Gastroesophageal sphincter (tissue), 4 donors: ENCODE data around the gene ATMIN. TPM values are rescaled to one million over a fixed set of nuclear protein-coding genes. Genes with fewer than 3 reads are reported as not detected.

Experiments
- ATAC-seq: fragments of 150-250 bp; one replicate; pipeline ENCODE4 v1.9.1; 2016; ENCODE audit warnings: mild to moderate bottlenecking, moderate library complexity
- H3K27ac ChIP-seq, 4 donors: fragments of 200-600 bp; sonication (generic) in 3 of 4; 1 replicate in 3 of 4; 2 replicates in 1 of 4; pipeline ENCODE4 v1.5.1; 2016 to 2019
- H3K27me3 ChIP-seq: fragments of 200-600 bp; sonication (generic); one replicate; pipeline ENCODE4 v1.5.1; 2019
- H3K36me3 ChIP-seq, 2 donors: fragments of 200-600 bp; sonication (generic); one replicate each; pipeline ENCODE4 v1.5.1; 2019; ENCODE audit warnings: control low read depth in 1 of 2
- H3K4me1 ChIP-seq, 3 donors: fragments of 200-600 bp; sonication (generic); 1 replicate in 2 of 3; 2 replicates in 1 of 3; pipeline ENCODE4 v1.5.1; 2016 to 2019; ENCODE audit warnings: control low read depth in 2 of 3
- H3K4me3 ChIP-seq, 2 donors: fragments of 200-600 bp; sonication (generic); one replicate each; pipeline ENCODE4 v1.5.1; 2019; ENCODE audit warnings: mild to moderate bottlenecking in 1 of 2, moderate library complexity in 1 of 2
- H3K9me3 ChIP-seq, 3 donors: fragments of 200-600 bp; sonication (generic); one replicate each; pipeline ENCODE4 v1.5.1; 2017 to 2019; ENCODE audit warnings: control low read depth in 2 of 3
- CTCF ChIP-seq, 4 experiments: fragments of 200-600 bp in 2 of 4; fragments of 450-650 bp in 2 of 4; sonication (generic) in 1 of 4; IDR thresholded peaks; one replicate each; pipeline ENCODE4 v1.5.1; 2017 to 2019; ENCODE audit warnings: antibody characterized with exemption in 4 of 4, mild to moderate bottlenecking in 2 of 4, moderate library complexity in 2 of 4
- EP300 ChIP-seq: sonication (generic); formaldehyde crosslinking; IDR thresholded peaks from one replicate; pipeline ENCODE4 v1.6.1; 2017; ENCODE audit warnings: antibody characterized with exemption, mild to moderate bottlenecking
- POLR2A ChIP-seq, 2 donors: fragments of 450-650 bp; IDR thresholded peaks; one replicate each; pipeline ENCODE4 v1.6.1; 2017; ENCODE audit warnings: antibody characterized with exemption in 2 of 2, mild to moderate bottlenecking in 2 of 2, moderate library complexity in 1 of 2
- POLR2AphosphoS5 ChIP-seq: sonication (generic); formaldehyde crosslinking; IDR thresholded peaks from one replicate; pipeline ENCODE4 v1.6.1; 2017; ENCODE audit warnings: antibody characterized with exemption
- WGBS, 2 donors: methylation state at CpG; one replicate each; pipeline ENCODE4 v1.1.5; 2018; ENCODE audit warnings: low coverage in 1 of 2; 5-methylcytosine and 5-hydroxymethylcytosine counted together
- total RNA-seq, 4 donors: library from RNA; depleted of rRNA; stranded (reverse); fragments of >200 nt; gene quantifications; one replicate each; pipeline ENCODE4 v1.1.0, GENCODE V29; 2016

The ATMIN gene
- total RNA-seq, 4 donors from 2014 or later, result 31.2 to 37.3 (median 35.0) TPM

DNA sequence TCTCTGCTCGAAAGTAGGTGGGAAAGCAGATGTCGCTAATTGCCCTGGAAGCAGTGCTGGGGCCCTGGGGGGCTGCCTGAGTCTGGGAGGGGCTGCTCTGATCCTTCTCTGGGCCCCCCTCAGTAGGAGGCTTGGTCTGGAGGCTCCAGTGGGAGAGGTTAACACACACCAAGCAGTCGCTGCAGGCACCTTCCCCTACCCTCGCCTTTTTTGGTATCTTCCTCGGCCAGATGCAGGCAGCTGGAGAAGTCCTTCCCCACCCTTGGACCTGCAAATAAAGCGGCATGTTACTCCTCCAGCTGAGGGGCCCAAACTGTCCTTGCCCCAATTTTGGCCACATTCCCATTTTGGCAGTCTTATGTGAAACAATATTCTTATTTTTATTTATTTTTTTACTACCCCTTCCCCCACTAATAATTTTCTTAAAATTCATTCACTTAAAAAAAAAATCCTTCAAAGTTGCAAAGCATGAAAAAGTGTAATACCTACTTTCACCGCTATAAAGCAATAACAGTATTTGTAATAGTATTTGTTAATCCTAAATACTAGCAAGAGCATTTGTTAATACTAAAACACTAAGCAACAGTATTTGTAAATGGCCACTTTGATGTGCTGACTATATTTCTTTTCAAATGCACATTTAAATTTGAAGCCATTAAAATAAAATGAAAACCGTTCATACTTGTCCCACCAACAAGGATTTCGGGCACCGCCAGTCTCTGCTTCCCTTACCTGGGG is 26.4 kb downstream of the ATMIN start:
- no peak for TF ChIP-seq CTCF (IDR thresholded peaks at IDR 0.05)
- no peak for TF ChIP-seq POLR2AphosphoS5
- ATAC-seq, result no peak
- H3K27me3 ChIP-seq, result no peaks in the 10 kb centered on the region
- no peak overlapping the region for H3K27ac ChIP-seq
- H3K4me1 ChIP-seq, result no peaks in the 10 kb centered on the region
- H3K36me3 ChIP-seq, result peaks cover 0 to 7% of the 10 kb centered on the region in 2 donors
- WGBS, 2 donors, result 86 to 93% methylated on average over 6 to 9 of the region's 10 CpGs
- H3K9me3 ChIP-seq, result no peaks in the 10 kb centered on the region
- H3K4me3 ChIP-seq, result no peak overlapping the region

DNA sequence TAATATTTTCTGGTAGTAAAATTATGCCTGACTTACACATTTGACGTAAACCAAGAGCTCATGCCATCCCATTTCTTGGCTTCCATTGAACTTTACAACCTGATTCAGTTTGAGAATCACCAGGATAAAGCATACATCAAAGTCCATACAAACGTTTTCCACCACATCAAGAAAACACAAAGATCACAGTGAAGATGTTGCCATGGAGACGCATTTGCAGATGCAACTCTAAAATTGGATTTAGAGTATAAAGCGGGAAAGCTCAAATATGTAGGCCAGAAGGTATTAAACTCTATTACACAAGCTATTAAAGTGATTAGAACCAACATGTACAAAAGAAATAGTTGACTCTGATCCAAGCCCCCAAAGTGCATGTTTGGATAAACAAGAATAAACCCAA is 31.0 kb downstream of the ATMIN start:
- TF ChIP-seq POLR2AphosphoS5 (no peak), POLR2A (IDR thresholded peaks at IDR 0.05) (no peak), EP300 (no peak), CTCF (IDR thresholded peaks at IDR 0.05) (no peak)
- Histone ChIP-seq H3K4me3 (no peak overlapping the region), H3K9me3 (no peaks in the 10 kb centered on the region), H3K27ac (no peak overlapping the region), H3K4me1 (no peaks in the 10 kb centered on the region), H3K36me3 (no peaks in the 10 kb centered on the region), H3K27me3 (no peaks in the 10 kb centered on the region)
- 67 to 70% methylated on average over 4 of the region's 4 CpGs for WGBS, 2 donors
- ATAC-seq, result no peak

GRCh38 chr16:81067166-81067565 is 31.5 kb downstream of the ATMIN start:
- no peaks in the 10 kb centered on the region for H3K27me3 ChIP-seq
- H3K36me3 ChIP-seq, result no peaks in the 10 kb centered on the region
- H3K4me3 ChIP-seq, result no peak overlapping the region
- H3K4me1 ChIP-seq, result no peaks in the 10 kb centered on the region
- 85 to 100% methylated on average over 1 of the region's 1 CpG for whole genome bisulfite sequencing, 2 donors
- TF ChIP-seq CTCF (IDR thresholded peaks at IDR 0.05) (no peak), POLR2AphosphoS5 (no peak), EP300 (no peak), POLR2A (IDR thresholded peaks at IDR 0.05) (no peak)
- no peaks in the 10 kb centered on the region for H3K9me3 ChIP-seq
- no peak for ATAC-seq
- H3K27ac ChIP-seq, result no peak overlapping the region

- 89 to 95% methylated on average over 2 to 4 of the region's 4 CpGs for WGBS, 2 donors
- no peak overlapping the region for H3K4me3 ChIP-seq
- no peak overlapping the region for H3K27ac ChIP-seq
- no peaks in the 10 kb centered on the region for H3K36me3 ChIP-seq
- no peaks in the 10 kb centered on the region for H3K27me3 ChIP-seq
- no peak for ATAC-seq
- H3K4me1 ChIP-seq, result no peaks in the 10 kb centered on the region
- no peaks in the 10 kb centered on the region for H3K9me3 ChIP-seq
- TF ChIP-seq EP300, result no peak
- TF ChIP-seq CTCF (IDR thresholded peaks at IDR 0.05), result no peak
- no peak for TF ChIP-seq POLR2A (IDR thresholded peaks at IDR 0.05)
- TF ChIP-seq POLR2AphosphoS5, result no peak
Observed at GRCh38 chr16:81069063-81069462, 33.4 kb downstream of the ATMIN start.

GRCh38 chr16:81070979-81071378 is 35.3 kb downstream of the ATMIN start:
- Histone ChIP-seq H3K27me3 (no peaks in the 10 kb centered on the region), H3K4me3 (no peak overlapping the region), H3K36me3 (no peaks in the 10 kb centered on the region), H3K9me3 (no peaks in the 10 kb centered on the region), H3K27ac (no peak overlapping the region), H3K4me1 (no peaks in the 10 kb centered on the region)
- TF ChIP-seq POLR2AphosphoS5 (no peak), POLR2A (IDR thresholded peaks at IDR 0.05) (no peak), EP300 (no peak), CTCF (IDR thresholded peaks at IDR 0.05) (no peak)
- no peak for ATAC-seq
- 93 to 100% methylated on average over 4 to 6 of the region's 8 CpGs for WGBS, 2 donors
